ENCODE measurements around the gene PAQR4.

Gene PAQR4

GRCh38 chr16:2974319-2975056 is 5.3 kb downstream of the PAQR4 start:
- Histone ChIP-seq H3K36me3 (ENCODE audit: insufficient read depth, low read length) (peaks cover 78% of the 10 kb centered on the region), H4K20me1 (ENCODE audit: insufficient read depth, low read length) (no peaks in the 10 kb centered on the region), H2AFZ (ENCODE audit: low read length) (no peak overlapping the region), H3F3A (ENCODE audit: insufficient read depth, low read length) (no peaks in the 10 kb centered on the region), H3K4me3 (ENCODE audit: low read depth, low read length, poor library complexity, severe bottlenecking) (no peak overlapping the region), H3K9me3 (ENCODE audit: low read length) (no peaks in the 10 kb centered on the region), H3K27ac (ENCODE audit: low read depth, low read length, poor library complexity, severe bottlenecking) (no peak overlapping the region), H3K79me2 (ENCODE audit: insufficient read depth, low read length) (peaks cover under 1% of the 10 kb centered on the region; the same call in 1 of the 2 replicates), H3K4me2 (ENCODE audit: low read length) (peak overlapping the region; percentile 18; the same call in 1 of the 2 replicates), H3K27me3 (ENCODE audit: insufficient read depth, low read length) (no peaks in the 10 kb centered on the region), H3K9ac (ENCODE audit: low read length) (no peak overlapping the region), H3K9me2 (ENCODE audit: low read depth, low read length) (no peaks in the 10 kb centered on the region), H3K4me1 (ENCODE audit: insufficient read depth, low read length, severe bottlenecking) (peaks cover 65% of the 10 kb centered on the region)
- TF ChIP-seq CTCF (IDR thresholded peaks at IDR 0.05; ENCODE audit: low read length): no peak
- no peak for TF ChIP-seq EZH2 (IDR thresholded peaks at IDR 0.05; ENCODE audit: borderline replicate concordance, low read length)

- H3K9ac ChIP-seq (ENCODE audit: low read length): no peak overlapping the region
- no peaks in the 10 kb centered on the region for H3K9me2 ChIP-seq (ENCODE audit: low read depth, low read length)
- H3K36me3 ChIP-seq (ENCODE audit: insufficient read depth, low read length): peaks cover 78% of the 10 kb centered on the region
- H3K4me2 ChIP-seq (ENCODE audit: low read length): peak overlapping the region; percentile 18; the same call in 1 of the 2 replicates
- H2AFZ ChIP-seq (ENCODE audit: low read length): no peak overlapping the region
- no peaks in the 10 kb centered on the region for H3F3A ChIP-seq (ENCODE audit: insufficient read depth, low read length)
- H3K4me1 ChIP-seq (ENCODE audit: insufficient read depth, low read length, severe bottlenecking): peaks cover 66% of the 10 kb centered on the region
- no peaks in the 10 kb centered on the region for H4K20me1 ChIP-seq (ENCODE audit: insufficient read depth, low read length)
- H3K4me3 ChIP-seq (ENCODE audit: low read depth, low read length, poor library complexity, severe bottlenecking): no peak overlapping the region
- no peak for TF ChIP-seq EZH2 (IDR thresholded peaks at IDR 0.05; ENCODE audit: borderline replicate concordance, low read length)
- TF ChIP-seq CTCF (IDR thresholded peaks at IDR 0.05; ENCODE audit: low read length): no peak
- no peaks in the 10 kb centered on the region for H3K9me3 ChIP-seq (ENCODE audit: low read length)
- peaks cover 3% of the 10 kb centered on the region; the same call in 1 of the 2 replicates for H3K79me2 ChIP-seq (ENCODE audit: insufficient read depth, low read length)
- no peaks in the 10 kb centered on the region for H3K27me3 ChIP-seq (ENCODE audit: insufficient read depth, low read length)
- no peak overlapping the region for H3K27ac ChIP-seq (ENCODE audit: low read depth, low read length, poor library complexity, severe bottlenecking)
Observed at GRCh38 chr16:2975161-2975795, 6.1 kb downstream of the PAQR4 start.

- H3K79me2 ChIP-seq (ENCODE audit: insufficient read depth, low read length): peaks cover 3% of the 10 kb centered on the region; the same call in 1 of the 2 replicates
- H2AFZ ChIP-seq (ENCODE audit: low read length): no peak overlapping the region
- no peak overlapping the region for H3K4me3 ChIP-seq (ENCODE audit: low read depth, low read length, poor library complexity, severe bottlenecking)
- H3K27me3 ChIP-seq (ENCODE audit: insufficient read depth, low read length): no peaks in the 10 kb centered on the region
- H3K4me2 ChIP-seq (ENCODE audit: low read length): no peak overlapping the region
- H3K9ac ChIP-seq (ENCODE audit: low read length): no peak overlapping the region
- H3K27ac ChIP-seq (ENCODE audit: low read depth, low read length, poor library complexity, severe bottlenecking): no peak overlapping the region
- peaks cover 72% of the 10 kb centered on the region for H3K36me3 ChIP-seq (ENCODE audit: insufficient read depth, low read length)
- no peaks in the 10 kb centered on the region for H3F3A ChIP-seq (ENCODE audit: insufficient read depth, low read length)
- peaks cover 63% of the 10 kb centered on the region for H3K4me1 ChIP-seq (ENCODE audit: insufficient read depth, low read length, severe bottlenecking)
- TF ChIP-seq CTCF (IDR thresholded peaks at IDR 0.05; ENCODE audit: low read length) (no peak), EZH2 (IDR thresholded peaks at IDR 0.05; ENCODE audit: borderline replicate concordance, low read length) (no peak)
- H3K9me3 ChIP-seq (ENCODE audit: low read length): no peaks in the 10 kb centered on the region
- H3K9me2 ChIP-seq (ENCODE audit: low read depth, low read length): no peaks in the 10 kb centered on the region
- H4K20me1 ChIP-seq (ENCODE audit: insufficient read depth, low read length): no peaks in the 10 kb centered on the region
Observed at GRCh38 chr16:2976201-2976600, 7.1 kb downstream of the PAQR4 start.

All from OCI-LY1 (cell line).